ENCODE measurements around the gene SULT1E1.

DNA sequence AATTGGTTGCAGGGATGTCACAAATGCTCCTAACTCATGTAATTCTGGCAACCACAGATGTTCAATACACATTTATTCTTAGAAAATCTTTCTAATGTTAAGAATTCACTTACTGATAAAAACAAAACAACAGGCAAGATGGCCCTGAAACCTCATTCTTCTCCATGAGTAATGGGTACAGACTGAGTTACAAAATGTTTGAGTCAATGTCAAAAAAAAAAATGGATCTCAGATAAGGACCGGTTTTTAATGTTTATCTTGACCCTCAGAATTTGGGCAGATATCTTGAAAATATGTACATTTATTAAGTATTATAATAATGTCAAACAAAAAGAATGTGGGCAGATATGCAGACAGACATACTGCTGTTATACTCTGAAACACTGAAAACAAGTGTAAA, 1.8 kb upstream of the SULT1E1 start:
- TF ChIP-seq, protein P1, sequence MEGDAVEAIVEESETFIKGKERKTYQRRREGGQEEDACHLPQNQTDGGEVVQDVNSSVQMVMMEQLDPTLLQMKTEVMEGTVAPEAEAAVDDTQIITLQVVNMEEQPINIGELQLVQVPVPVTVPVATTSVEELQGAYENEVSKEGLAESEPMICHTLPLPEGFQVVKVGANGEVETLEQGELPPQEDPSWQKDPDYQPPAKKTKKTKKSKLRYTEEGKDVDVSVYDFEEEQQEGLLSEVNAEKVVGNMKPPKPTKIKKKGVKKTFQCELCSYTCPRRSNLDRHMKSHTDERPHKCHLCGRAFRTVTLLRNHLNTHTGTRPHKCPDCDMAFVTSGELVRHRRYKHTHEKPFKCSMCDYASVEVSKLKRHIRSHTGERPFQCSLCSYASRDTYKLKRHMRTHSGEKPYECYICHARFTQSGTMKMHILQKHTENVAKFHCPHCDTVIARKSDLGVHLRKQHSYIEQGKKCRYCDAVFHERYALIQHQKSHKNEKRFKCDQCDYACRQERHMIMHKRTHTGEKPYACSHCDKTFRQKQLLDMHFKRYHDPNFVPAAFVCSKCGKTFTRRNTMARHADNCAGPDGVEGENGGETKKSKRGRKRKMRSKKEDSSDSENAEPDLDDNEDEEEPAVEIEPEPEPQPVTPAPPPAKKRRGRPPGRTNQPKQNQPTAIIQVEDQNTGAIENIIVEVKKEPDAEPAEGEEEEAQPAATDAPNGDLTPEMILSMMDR (IDR thresholded peaks at IDR 0.05; ENCODE audit: insufficient read depth, low read length) = no peak
- TF ChIP-seq POLR2AphosphoS5 (IDR thresholded peaks at IDR 0.05; ENCODE audit: low read depth) (no peak), REST (IDR thresholded peaks at IDR 0.05; ENCODE audit: insufficient replicate concordance, low read depth) (no peak), SPI1 (IDR thresholded peaks at IDR 0.05; ENCODE audit: borderline replicate concordance, low read depth) (no peak), GABPA (IDR thresholded peaks at IDR 0.05; ENCODE audit: low read depth) (no peak)

Measured in HL-60 (cell line).